Occipital lobe (tissue), 1 donor: ENCODE results near the gene FHDC1. TPM values are rescaled to one million over a fixed set of nuclear protein-coding genes. Genes with fewer than 3 reads are reported as not detected.

Experiments used
- total RNA-seq: library from RNA; depleted of rRNA; stranded (reverse); fragments of >200 nt; gene quantifications from one replicate; pipeline ENCODE4 v1.2.3, GENCODE V29; 2014

The FHDC1 gene
- total RNA-seq, 1 donor from 2014 or later = 3.3 TPM

Other genes with a start within 250 kb of the FHDC1 start
- gene TIGD4, start 156.6 kb upstream of the FHDC1 start, total RNA-seq = 2.7 TPM
- gene ARFIP1, start 156.4 kb upstream of the FHDC1 start, total RNA-seq = 46.8 TPM